GOT3 (cell line): ENCODE data around the gene MSN.
"Not testable (repeated sequence)": the region's sequence is repeated elsewhere in the genome, so short reads cannot be mapped to it uniquely, and the experiment has no call there.

Experiments
- DNase-seq: peaks from one replicate; lab custom pipeline; 2025; ENCODE audit warnings: mixed read lengths; lab: John Stamatoyannopoulos, UW

MSN gene

DNA sequence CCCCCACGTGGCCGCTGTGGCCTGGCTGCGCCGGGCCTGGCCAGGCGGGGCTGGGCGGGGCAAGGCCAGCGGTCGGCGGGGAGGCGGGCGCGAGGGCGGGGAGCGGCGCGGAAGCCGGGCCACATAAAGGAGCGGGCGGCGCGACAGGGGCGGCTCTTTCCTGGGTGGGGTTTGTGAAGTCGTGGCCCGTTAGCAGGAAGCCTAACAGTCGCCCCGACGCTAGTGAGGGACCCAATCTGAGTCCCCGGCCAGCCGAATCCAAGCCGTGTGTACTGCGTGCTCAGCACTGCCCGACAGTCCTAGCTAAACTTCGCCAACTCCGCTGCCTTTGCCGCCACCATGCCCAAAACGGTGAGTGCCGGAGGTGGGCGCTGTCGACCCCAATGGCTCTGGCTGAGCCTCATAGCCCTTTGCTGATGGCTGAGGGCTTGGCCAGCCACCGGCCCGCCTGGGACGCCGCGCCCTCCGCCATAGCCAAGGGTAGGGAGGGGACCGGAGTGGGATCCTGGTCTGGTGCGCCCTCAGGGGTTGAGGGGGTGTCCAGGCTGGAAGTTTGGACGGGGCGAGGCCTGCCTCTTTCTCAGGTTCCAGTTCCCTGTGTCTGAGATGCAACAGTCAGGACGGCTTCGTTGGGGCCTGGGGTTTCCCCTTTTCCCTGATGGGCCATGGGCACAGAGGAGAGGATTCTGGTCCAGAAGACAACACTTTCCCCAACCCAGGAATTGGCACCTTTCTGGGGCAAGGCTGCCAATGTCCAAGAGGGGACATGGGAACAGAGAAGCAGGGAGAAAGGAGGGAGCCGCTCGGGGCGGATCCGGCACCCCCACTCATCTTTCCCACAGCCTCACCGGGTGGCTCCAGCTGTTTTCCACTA is at the start of gene MSN:
Gene MSN (plus strand): TSS at position 152 of the 874 bp plus-strand sequence. CDS start 188 bp downstream, at position 340.
- no peak for DNase-seq

DNA sequence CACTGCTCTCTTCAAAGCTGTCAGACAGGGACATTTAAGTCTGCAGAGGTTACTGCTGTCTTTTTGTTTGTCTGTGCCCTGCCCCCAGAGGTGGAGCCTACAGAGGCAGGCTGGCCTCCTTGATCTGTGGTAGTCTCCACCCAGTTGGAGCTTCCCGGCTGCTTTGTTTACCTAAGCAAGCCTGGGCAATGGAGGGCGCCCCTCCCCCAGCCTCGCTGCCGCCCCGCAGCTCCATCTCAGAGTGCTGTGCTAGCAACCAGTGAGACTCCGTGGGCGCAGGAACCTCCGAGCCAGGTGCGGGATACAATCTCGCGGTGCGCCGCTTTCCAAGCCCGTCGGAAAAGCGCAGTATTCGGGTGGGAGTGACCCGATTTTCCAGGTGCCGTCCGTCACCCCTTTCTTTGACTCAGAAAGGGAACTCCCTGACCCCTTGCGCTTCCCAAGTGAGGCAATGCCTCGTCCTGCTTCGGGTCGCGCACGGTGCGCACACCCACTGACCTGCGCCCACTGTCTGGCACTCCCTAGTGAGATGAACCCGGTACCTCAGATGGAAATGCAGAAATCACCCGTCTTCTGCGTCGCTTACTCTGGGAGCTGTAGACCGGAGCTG is 47.3 kb upstream of the MSN start:
- not testable (repeated sequence) for DNase-seq

DNA sequence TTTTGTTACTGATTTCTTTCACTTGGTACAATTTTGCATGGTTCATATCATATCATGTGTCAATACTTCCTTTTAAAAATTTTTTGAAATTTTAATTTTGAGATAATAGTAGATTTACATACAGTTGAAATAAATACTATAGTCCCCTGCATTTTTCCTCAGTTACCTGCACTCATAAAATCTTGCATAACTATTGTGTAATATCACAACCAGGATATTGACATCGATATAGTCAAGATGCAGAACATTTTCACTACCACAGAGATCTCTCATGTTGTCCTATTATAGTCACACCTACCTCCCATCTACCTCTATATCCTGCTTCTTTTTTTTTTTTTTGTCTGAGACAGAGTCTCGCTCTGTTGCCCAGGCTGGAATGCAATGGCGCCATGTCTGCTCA is 36.7 kb upstream of the MSN start:
- no peak for DNase-seq

DNA sequence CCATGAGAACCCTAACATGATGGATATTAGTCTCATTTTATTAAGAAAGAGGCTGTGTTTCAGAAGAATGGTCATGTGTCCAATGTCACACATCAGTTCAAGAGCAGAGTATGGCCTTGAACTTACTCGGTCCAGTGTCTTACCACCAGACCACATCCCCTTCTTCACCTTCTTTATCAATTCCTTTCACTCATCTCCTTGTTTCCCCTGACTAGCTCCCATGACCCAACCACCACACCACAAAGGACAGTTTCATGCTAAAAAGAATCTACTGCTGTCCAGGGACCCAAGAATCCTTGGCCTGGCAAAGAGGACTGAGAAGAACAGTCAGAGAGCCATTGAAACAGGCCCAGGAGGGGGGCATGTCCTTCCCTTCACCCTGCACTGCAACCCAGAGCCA is 33.6 kb upstream of the MSN start:
- DNase-seq, result no peak

DNA sequence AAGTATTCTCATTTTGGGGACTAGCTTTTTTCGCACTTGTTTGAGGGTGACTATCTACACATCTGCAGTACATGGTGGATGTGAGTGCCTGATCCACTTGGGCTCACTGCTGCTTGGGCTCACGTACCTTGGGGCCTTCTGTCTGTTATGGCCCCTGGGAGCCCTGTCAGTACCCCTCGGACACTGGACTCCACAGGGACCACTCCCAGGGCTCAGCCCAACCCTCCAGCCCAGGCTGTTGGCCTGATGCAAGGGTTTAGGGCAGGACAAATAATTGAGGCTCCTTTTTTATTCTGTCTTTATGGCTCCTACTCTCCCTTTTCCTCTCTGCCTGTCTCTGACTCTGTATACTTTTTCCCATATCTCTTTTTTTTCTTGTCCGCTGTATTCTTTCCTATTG is 32.7 kb upstream of the MSN start:
- DNase-seq, result no peak

DNA sequence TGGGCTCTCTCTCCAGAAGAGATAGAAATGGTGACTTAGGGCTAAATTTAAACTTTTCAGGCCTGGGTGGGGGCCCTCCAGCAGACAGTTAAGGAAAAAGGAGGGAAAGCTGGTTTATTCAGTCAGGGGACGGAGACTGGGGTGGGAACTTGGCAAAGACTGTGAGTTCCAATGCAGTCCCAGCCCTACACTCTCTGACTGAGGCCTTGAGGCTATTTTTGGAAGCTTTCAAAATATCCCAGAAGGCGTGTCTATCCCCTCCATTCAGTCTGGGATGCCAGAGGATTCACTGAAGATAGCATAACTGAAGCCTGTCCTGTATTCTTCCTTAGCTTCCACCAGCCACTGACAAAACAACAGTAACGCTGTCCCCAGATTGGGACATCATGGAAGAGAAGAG is 32.1 kb upstream of the MSN start:
- no peak for DNase-seq

DNA sequence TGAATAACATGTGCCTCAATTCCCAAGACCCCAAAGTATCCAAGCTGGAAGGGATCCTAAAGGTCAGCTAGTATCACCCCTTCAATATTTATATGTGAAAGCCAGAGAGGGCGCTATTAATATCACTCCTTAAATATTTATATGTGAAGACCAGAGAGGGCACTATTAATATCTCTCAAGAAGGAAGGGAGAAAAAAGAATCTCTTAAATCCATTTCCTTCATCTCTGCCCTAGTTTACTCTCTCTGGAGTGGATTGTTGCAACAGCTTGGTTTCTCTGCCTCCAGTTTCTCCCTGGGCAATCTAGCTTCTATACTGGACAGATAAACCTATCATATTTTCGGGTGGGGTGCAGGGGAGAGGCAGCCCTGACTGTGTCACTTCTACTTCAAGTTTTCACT is 31.6 kb upstream of the MSN start:
- no peak for DNase-seq

DNA sequence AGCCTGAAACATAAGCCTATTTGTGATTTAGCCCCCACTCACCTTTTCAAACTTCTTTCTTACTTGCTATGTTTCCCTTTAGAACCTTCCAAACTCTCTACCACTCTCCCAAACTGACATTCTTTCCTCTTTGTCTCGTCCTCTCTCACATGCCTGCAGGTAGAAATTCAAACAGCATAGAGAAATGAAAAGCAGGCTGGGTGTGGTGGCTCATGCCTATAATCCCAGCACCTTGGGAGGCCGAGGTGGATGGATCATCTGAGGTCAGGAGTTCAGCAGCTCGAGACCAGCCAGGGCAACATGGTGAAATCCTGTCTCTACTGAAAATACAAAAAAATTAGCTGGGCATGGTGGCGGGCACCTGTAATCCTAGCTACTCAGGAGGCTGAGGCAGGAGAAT is 31.2 kb upstream of the MSN start:
- not testable (repeated sequence) for DNase-seq

DNA sequence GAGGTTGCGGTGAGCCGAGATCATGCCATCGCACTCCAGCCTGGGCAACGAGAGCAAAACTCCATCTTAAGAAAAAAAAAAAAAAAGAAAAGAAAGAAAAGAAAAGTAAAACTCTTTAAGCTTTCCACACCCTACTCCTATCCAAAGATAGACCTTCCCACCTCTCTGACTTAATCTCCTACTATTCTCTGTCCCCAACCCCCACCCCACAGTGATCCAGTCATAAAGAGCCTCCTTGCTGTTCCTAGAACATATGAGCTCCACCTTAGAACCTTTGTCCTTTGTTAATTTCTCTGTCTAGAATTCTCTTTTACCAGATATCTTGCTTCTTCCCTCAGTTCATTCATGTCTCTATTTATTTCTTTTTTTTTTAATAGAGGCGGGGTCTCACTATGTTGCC is 30.1 kb upstream of the MSN start:
- DNase-seq, result no peak

DNA sequence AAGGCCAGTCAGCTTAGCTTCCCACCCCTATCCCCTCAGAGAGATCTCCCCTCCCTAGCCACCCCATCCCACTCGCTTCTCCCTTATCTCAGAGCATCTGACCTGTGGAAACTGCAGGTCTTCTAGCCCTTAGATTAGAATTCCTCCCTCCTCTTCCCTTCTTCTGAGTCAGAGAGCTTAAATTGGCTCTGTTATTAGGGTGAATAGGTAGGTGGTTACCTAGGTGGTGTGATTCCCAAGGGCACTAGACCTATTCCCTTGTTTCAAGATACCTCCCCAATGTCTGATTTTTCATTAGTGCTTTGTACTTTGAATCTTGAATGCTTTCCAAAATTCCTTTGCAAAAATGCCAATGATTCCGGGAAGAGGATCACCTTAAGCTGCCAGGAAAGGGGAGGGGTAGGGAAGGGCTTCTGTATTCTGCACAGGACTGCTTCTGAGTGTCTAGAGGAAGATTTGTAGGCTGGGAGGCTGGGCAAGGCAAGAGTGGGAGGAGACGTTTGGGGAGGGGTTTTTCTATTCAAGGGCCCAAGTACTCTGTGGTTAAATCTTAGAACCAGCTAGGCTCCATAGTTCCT is 24.5 kb upstream of the MSN start:
- DNase-seq, result no peak

DNA sequence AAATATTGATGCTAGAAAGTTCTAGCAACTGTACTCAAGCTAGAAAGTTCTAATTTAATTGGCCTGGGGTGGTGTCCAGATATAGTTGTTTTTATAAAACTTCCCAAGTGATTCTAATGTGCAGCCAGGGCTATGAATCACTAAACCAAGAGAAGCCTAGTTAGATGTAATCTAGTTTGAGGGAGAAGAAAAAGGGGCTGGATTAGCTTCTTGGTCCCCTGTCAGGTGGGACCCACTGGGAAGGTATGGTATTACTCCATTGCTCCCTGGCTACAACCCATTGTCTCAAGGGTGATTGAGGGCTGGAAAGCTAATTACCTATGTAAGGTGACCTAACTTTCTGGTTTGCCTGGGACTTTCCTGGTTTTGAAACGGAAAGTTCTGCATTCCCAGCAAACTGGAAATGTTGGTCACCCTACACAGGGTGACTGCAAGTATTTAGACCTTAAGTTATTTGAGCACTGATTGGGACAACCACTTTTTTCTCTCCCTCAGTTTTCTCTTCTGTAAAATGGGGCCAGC is 23.9 kb upstream of the MSN start:
- no peak for DNase-seq

DNA sequence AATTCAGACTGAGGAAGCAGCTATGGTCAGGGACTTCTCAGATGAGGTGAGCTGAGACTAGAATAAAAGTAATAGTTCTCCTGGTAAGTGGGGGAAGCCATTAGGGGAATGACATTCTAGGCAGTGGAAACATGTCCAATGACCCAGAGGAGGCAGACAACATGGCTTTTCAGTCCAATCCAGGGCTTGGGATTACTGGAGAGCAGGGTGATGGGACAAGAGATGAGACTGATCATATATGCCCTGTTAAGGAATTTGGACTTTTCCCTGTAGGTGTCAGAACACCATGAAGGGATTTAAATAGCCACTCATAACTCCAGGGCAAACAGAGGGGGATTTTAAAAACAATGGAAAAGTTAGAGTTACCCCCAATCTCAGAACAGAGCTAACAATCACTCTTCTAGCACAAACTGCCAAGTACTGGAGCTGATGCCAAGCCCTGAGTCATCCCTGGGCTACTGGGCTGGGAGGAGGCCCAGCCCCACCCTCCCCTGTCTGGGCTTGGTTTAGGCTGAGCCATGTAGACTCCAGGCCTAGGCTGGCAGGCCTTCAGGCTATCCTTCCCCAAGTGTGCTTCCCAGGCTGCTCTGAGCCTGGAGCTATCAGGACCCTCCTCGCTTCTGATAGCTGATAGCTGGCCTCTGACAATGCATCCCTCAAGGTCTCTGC is 22.7 kb upstream of the MSN start:
- DNase-seq, result no peak

DNA sequence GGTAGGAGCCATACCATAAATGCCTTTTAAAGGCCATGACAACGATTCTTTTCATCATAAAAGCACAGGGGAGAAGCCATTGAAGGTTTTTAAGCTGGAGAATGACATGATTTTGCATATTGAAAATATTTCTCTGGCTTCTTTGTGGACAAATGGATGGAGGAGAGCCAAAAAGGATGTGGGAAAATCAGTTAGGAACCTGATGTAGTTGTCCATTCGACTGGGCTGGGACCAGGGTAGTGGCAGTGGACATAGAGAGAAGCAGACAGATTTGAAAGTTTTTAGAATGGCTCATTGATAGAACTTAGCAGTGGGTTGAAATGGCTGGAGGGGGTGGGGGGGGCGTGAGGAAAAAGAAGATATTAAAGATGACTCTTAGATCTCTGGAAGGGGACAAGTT is 19.7 kb upstream of the MSN start:
- DNase-seq, result no peak

DNA sequence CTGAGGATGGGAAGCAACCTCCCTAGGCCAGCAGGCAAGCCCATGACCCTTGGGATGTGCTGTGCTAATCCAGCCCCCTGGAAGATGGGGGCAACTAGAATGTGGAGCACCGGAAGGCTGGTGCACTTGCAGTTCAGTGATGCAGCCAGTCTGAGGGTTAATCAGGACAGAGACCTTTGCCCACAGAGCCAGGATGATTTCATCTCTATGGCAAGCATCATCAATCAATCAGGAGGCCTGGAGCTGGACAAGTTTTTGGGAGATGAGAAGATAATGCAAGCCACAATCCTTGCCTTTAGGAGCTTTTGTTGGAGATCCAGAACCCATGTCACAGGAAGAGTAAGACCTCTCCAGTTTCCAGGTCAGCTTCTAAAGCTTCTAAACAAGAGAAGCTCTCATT is 15.4 kb upstream of the MSN start:
- DNase-seq, result no peak

DNA sequence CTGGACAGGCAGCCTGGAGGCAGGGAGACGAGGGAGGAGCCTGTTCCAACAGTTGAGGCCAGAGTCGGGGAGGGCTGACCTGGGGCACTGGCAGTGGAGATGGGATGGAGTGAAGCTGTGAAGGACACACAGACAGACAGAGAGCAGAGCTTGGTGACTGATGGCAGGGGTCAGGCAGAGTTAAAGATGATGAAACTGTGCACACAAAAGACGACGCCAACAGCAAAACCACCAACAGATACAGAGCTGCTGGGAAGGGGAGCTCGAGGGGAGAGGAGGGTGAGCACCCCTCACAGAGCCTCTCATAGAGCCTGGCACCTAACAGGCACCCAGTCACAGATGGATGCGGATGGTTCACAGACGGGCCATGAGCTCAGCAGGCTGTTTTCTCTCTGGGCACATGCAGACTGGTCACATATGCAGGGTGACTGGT is 10.4 kb upstream of the MSN start:
- not testable (repeated sequence) for DNase-seq

DNA sequence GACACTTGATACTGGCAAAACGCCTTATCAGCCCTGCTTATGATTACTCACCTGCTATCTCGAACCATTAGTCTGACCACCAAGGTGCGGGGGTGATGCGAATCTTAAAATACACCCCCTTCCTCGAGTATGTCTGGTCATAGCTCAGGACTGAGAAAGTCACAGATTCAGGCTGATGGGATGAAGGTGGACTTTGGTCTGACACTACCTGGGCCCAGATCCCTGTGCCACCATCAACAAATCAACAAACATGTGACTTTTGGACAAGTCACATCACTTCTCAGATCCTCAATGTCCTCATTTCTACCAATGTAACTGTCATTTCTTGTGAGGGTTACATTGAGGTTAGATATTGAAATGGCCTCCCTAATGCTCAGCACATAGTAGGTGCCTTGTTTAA is 9.8 kb upstream of the MSN start:
- no peak for DNase-seq

DNA sequence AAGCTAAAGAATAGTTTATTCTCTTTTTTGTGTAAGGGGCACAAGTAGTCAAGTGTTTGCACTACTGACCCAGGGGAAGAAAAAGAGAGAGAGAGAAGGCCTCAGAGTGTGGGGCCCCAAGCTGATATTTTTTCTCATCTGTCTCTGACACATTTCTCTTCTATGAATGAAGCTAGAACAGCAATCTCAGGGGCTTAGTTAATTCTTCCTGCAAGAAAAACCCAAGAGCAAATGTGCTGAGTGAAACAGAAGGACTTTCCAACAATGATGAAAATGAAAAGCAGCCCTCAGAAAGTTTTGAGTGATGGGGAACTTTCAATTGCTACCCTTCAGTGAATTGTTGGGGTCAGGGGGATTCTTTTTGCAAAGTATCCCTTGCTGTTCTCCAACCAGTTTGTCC is 9.2 kb upstream of the MSN start:
- DNase-seq, result no peak

DNA sequence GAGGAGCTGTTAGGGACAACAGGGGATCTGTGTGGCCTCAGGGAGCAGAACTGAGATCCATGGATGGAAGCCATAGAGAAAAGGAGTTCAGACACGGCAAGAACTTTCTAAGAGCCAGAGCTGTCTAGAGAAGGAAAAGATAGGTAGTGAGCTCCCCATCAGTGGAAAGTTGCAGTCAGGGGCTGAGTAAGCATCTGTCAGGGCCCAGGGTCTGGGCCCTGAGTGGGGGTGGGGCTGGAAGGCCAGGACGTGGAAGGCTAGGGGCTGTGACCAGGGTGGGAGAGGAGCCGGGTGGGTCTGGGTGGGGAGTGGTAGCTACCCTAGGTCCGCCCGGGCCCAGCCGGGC is 324 bp upstream of the MSN start:
- DNase-seq, result no peak

DNA sequence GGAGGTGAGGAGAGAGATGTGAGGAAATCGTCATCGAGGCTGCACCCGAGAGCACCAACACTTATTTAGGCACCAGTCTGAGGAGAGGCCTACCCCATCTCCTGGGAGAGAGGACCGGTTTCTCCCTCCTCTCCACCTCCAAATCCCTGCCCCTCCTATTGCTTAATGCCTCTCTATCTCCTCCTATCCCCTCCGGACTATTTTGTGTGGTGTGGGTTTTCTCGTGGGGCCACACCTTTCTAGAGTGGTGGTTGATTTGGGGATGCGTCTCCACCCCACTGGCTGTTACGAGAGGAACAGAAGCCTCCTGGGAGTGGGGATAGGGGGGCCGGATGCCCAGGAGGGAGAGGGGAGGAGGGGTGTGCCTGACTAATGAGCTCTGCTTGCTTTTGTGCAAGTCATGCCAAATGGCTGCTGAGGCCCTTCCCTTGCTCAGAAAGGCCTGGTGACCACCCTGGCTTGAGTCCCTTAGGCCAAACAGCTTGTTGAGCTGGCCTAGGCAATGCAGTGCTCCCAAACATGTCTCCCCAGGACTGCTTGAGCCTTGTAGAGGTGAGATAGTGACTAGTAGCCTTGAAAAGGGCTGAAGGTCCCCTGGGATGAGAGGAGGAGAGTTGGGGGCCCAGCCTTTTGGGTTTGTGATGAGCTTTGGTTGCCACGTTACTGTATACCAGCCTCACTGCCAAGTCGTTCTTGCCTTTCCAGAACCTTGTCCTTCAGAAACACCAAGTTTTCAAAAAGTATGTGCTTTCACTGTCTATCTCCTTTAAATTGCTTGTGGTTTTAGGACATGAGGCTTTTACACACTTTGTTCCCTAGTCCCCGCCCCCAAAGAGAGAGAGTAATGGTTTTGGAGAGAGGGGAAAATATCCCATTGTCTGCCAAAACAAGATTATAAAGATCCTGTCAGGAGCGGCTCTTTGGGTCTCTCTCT is 1.2 kb downstream of the MSN start:
- no peak for DNase-seq

DNA sequence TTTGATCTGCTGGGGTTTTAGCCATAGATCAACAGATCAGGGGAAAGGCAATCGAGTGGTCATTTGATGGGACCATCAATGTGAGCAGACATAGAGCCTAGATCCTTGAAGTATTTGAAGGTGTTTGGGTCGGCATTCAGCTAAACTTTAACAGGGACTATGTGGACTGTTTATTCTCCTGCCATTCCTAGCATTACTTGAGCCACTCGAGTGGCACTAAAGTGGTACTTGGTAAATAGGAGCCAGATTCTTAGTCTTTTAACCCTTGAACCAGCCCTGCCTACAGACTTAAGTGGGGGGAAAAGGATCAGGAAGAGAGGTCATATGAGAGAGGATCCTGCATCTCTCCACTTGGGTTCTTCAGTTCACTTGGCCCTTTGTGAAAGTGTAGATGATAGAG is 3.8 kb downstream of the MSN start:
- DNase-seq, result no peak

DNA sequence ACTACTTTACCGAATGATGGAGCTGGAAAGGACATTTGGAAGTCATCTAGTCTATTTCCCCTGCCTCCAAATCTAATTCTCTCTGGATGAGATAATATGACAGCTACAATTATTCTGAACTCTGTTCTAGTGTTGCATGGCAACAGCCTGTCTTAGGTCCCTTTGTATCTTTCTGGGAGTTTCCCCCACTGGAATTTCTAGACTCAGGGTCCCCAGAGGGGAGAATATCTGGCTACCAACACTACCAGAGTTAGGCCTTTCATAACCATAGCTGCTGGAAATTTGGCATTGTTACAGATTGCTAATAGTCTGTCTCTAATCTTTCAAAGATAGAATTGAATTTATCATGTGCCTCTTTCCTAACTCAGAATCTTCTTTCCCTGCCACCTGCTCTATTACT is 4.5 kb downstream of the MSN start:
- no peak for DNase-seq

DNA sequence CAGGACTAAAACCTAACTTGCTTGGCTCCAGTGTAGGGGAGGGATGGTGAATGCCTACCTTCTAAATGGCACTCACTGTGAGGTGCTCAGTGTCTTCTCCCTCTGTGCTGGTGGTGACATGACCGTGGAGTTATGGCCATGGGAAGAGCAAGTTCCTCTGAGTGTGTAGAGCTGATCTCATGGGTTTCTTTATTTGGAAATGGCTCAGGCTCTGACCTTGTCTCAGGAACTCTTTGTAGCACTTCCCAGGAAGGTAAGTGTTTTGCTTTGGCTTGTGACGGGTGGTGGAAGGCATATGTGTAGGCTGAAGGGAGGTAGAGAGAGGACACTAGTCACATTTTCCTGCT is 6.4 kb downstream of the MSN start:
- DNase-seq, result no peak
